ENCODE measurements around the gene IL4R.

IL4R gene

GRCh38 chr16:27333104-27333503, 19.3 kb downstream of the IL4R start:
- DNase-seq = no peak

GRCh38 chr16:27333549-27333948, 19.8 kb downstream of the IL4R start:
- no peak for DNase-seq

GRCh38 chr16:27334192-27334764, 20.5 kb downstream of the IL4R start:
- DNase-seq = no peak

- DNase-seq = no peak
These were observed 21.1 kb downstream of the IL4R start for GRCh38 chr16:27334838-27335237.

- no peak for DNase-seq
These were observed 21.7 kb downstream of the IL4R start for GRCh38 chr16:27335349-27336053.

- DNase-seq = no peak
These were observed 23.2 kb downstream of the IL4R start for GRCh38 chr16:27337024-27337423.

- no peak for DNase-seq
These were observed 25.4 kb downstream of the IL4R start for GRCh38 chr16:27339180-27339579.

- DNase-seq = no peak
These were observed 26.9 kb downstream of the IL4R start for GRCh38 chr16:27340654-27341053.

GRCh38 chr16:27341549-27341948, 27.8 kb downstream of the IL4R start:
- DNase-seq = no peak

GRCh38 chr16:27341971-27342370, 28.2 kb downstream of the IL4R start:
- no peak for DNase-seq

GRCh38 chr16:27344721-27345120, 30.9 kb downstream of the IL4R start:
- no peak for DNase-seq

GRCh38 chr16:27345201-27345600, 31.4 kb downstream of the IL4R start:
- no peak for DNase-seq

GRCh38 chr16:27346819-27347218, 33.0 kb downstream of the IL4R start:
- DNase-seq = no peak

GRCh38 chr16:27347930-27348685, 34.3 kb downstream of the IL4R start:
- DNase-seq = no peak

GRCh38 chr16:27349276-27349675, 35.5 kb downstream of the IL4R start:
- DNase-seq = no peak

- no peak for DNase-seq
These were observed 36.2 kb downstream of the IL4R start for GRCh38 chr16:27350006-27350405.

- DNase-seq = no peak
These were observed 38.2 kb downstream of the IL4R start for GRCh38 chr16:27351989-27352388.

- no peak for DNase-seq
These were observed 40.1 kb downstream of the IL4R start for GRCh38 chr16:27353853-27354252.

GRCh38 chr16:27355610-27356009, 41.8 kb downstream of the IL4R start:
- DNase-seq = no peak

GRCh38 chr16:27356794-27357193, 43.0 kb downstream of the IL4R start:
- DNase-seq = no peak

GRCh38 chr16:27359051-27359450, 45.3 kb downstream of the IL4R start:
- no peak for DNase-seq

- no peak for DNase-seq
These were observed 45.8 kb downstream of the IL4R start for GRCh38 chr16:27359615-27360014.

GRCh38 chr16:27361987-27362386, 48.2 kb downstream of the IL4R start:
- no peak for DNase-seq

- DNase-seq = no peak
These were observed 48.9 kb downstream of the IL4R start for GRCh38 chr16:27362570-27363245.

Data from NCI-H1436 (cell line).